Cerebellar nuclear complex (tissue), 1 donor: ENCODE results near the gene RTL5.
A peak's percentile ranks its signal among the peaks of the same experiment; 100 is the strongest.
"Not testable (repeated sequence)": the region's sequence is repeated elsewhere in the genome, so short reads cannot be mapped to it uniquely, and the experiment has no call there.

Experiments used
- DNase-seq, 2 experiments: peaks; one replicate each; lab custom pipeline; 2025; lab: John Stamatoyannopoulos, UW

RTL5 gene

GRCh38 chrX:72131317-72132294, at the start of gene RTL5:
TSS of gene RTL5 (minus strand) at chrX:72131915.
- DNase-seq, result peak; percentile 67 to 88

GRCh38 chrX:72180539-72180938, 48.8 kb upstream of the RTL5 start:
- no peak for DNase-seq

- DNase-seq, result no peak
Observed at GRCh38 chrX:72176981-72177380, 45.3 kb upstream of the RTL5 start.

GRCh38 chrX:72176289-72176688, 44.6 kb upstream of the RTL5 start:
- not testable (repeated sequence) for DNase-seq

GRCh38 chrX:72169008-72169728, 37.5 kb upstream of the RTL5 start:
- no peak for DNase-seq

GRCh38 chrX:72165551-72165950, 33.8 kb upstream of the RTL5 start:
- DNase-seq, result no peak

GRCh38 chrX:72159769-72160168, 28.1 kb upstream of the RTL5 start:
- no peak for DNase-seq

GRCh38 chrX:72158773-72159172, 27.1 kb upstream of the RTL5 start:
- no peak for DNase-seq

- DNase-seq, result no peak
Observed at GRCh38 chrX:72146527-72146926, 14.8 kb upstream of the RTL5 start.

GRCh38 chrX:72145181-72145580, 13.5 kb upstream of the RTL5 start:
- DNase-seq, result no peak

GRCh38 chrX:72143609-72143907, 11.8 kb upstream of the RTL5 start:
- no peak for DNase-seq

GRCh38 chrX:72142794-72143608, 11.3 kb upstream of the RTL5 start:
- no peak for DNase-seq

GRCh38 chrX:72142094-72142793, 10.5 kb upstream of the RTL5 start:
- DNase-seq, result peak; percentile 30 to 81

- no peak for DNase-seq
Observed at GRCh38 chrX:72141372-72142004, 9.8 kb upstream of the RTL5 start.

GRCh38 chrX:72139538-72139937, 7.8 kb upstream of the RTL5 start:
- no peak for DNase-seq

GRCh38 chrX:72137846-72138495, 6.3 kb upstream of the RTL5 start:
- no peak for DNase-seq

- no peak for DNase-seq
Observed at GRCh38 chrX:72133851-72134546, 2.3 kb upstream of the RTL5 start.

- DNase-seq, result no peak
Observed at GRCh38 chrX:72132456-72132855, 741 bp upstream of the RTL5 start.

GRCh38 chrX:72130762-72131250, 909 bp downstream of the RTL5 start:
- DNase-seq, result no peak
